HEK293T (cell line): ENCODE data around the gene ADNP.

Experiments used
- FOXA1 ChIP-seq: fragments of 450-650 bp; IDR thresholded peaks from 2 replicates; pipeline ENCODE4 v1.6.1; 2016; ENCODE audit warnings: mild to moderate bottlenecking
- FOXM1 ChIP-seq: fragments of 450-650 bp; IDR thresholded peaks from 2 replicates; pipeline ENCODE4 v1.6.1; 2017; ENCODE audit warnings: mild to moderate bottlenecking, borderline replicate concordance

GRCh38 chr20:50920997-50921396 lies 10.2 kb downstream of the ADNP start:
- no peak for TF ChIP-seq FOXM1
- no peak for TF ChIP-seq FOXA1
